Islet precursor cell (in vitro differentiated cells): ENCODE results near the gene CD300A.

Source experiments
- DNase-seq: peaks from one replicate; pipeline ENCODE4 v3.0.0-alpha.2; 2018

The CD300A gene

DNA sequence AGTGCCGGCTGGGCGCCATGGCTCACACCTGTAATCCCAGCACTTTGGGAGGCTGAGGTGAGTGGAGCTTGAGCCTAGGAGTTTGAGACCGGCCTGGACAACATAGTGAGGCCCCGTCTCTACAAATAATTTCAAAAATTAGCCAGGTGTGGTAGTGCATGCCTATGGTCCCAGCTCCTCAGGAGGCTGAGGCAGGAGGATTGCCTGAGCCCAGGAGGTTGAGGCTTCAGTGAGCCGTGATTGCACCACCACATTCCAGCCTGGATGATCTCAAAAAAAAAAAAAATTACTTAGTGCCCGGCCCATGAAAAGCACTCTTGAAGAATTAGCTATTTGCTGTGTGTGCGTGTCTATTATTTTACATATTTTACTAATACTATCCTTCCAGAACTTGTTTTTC, 24.9 kb upstream of the CD300A start:
- no peak for DNase-seq

DNA sequence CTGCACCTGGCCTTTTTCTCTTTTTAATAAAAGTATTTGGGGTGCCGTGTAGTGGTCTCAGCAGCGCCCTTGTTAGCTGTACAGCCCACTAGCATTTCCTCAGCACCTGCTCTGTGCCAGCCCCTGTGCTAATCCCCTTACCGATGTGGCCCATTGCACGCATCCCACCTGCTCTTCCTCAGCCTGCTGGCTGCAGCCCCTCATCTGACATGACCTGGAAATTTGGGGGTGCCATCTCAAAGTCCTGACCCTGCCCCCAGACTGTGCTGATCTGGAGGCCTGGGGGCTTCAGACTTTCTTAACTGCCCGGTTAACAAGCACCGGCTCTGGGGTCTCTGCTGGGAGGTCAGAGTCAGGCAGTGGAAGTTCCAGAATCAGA, 24.2 kb upstream of the CD300A start:
- no peak for DNase-seq

DNA sequence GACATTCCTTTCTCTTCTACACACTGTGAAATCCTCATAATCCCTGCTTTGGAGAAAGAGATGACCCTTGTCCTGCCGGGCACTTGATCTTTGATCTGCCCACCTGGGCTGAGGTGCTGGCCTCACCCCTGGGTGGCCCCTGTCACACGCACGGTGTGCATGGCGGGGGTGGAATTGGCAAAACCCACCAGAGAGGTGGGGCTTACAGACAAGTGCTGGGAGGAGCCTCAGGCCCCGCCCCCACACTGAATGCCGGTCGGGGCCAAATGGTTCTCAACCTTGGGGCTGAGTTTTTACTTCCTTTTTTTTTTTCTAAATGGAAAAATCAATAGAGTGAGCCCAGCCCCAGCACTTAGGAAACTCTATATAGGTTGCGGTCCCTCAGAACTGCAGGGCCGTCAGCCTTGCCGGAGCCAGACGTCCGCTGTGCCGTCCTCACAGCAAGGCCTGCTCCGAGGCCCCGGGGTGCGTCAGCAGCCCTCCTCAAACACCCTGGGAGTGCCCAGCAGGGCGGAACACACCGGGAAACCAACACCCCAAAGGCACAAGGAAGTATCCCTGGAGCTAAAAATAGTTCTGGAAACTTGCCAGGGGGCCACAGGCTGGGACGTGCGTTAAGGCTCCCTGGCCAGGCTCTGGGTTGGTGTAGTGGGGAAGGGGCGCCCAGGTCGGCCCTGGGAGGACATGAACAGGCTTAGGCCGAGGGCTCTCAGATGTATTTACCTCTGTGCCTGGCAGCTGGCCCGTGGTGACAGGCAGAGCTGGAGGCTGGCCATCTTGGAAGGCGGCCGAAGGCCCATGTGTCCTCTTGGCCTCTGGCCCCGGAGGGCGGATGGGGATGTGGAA, 23.5 kb upstream of the CD300A start:
- DNase-seq, result peak; percentile 62

DNA sequence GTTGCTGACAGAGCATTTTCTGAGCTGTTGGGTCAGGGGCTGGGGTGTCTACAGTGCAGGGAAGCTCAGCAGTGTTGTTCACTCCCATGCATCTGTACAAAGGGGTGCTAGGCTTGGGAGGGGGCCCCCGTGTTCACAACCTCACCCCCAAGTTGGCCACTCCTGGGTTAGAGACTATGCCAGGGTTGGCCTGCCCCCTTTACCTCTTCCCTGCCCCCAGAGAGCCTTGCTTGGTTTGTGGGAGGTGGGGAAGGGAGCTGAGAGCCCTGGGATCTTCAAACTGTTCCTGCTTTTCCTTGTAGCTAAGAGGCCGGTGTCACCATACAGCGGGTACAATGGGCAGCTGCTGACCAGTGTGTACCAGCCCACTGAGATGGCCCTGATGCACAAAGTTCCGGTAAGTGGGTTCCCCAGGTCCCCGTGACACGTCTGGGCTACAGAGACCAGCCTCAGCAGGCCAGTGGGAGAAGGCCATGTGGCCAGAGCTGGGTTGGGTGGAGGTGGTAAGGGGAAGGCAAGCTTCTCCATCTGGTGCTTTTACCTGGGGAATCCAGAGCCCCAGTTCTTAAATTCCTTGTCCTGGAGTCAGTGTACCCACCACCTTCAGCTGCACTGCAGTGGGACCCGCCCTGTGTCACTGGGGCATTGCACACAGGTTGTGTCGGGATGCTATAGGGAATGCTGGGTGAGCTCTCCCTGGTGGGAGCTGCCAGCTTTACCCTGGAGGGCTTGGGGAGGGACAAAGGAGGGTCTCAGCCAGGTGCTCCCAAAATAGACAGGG, 22.7 kb upstream of the CD300A start:
- no peak for DNase-seq

DNA sequence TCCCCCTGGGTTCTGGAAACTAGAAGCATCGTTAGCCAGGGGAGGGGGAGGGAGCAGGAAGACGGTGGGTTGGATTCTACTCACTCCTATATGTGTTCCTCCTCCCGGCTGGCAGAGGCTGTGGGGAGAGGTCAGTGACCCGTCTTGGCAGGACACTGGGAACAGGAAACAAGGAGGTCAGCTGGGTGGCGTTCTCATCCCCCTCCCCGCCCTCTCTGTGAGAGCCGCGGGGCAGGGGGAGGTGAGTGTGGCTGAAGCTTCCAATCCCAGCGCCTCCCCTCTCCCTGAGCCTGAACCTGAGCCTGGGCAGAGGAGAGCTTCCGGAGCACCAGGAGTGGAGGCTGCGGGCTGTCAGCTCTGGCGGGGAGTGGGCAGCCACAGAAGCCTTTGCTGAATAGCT, 22.0 kb upstream of the CD300A start:
- DNase-seq, result peak; percentile 57

DNA sequence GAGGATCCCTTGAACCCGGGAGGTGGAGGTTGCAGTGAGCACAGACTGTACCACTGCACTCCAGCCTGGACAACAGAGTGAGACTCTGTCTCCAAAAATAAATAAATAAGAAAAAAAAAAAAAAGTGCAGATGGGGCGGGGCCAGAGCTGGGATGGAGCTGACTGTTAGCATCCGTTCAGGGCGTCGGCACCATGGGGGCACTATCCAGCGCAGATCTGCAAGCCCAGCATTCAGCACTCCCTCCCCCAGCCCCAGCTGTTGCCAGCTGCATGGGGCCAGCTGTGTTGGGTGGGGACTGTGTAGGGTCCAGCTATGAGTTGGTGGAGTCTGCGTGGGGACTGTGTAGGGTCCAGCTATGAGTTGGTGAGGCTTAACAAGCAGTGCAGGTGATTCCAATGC, 21.3 kb upstream of the CD300A start:
- no peak for DNase-seq

DNA sequence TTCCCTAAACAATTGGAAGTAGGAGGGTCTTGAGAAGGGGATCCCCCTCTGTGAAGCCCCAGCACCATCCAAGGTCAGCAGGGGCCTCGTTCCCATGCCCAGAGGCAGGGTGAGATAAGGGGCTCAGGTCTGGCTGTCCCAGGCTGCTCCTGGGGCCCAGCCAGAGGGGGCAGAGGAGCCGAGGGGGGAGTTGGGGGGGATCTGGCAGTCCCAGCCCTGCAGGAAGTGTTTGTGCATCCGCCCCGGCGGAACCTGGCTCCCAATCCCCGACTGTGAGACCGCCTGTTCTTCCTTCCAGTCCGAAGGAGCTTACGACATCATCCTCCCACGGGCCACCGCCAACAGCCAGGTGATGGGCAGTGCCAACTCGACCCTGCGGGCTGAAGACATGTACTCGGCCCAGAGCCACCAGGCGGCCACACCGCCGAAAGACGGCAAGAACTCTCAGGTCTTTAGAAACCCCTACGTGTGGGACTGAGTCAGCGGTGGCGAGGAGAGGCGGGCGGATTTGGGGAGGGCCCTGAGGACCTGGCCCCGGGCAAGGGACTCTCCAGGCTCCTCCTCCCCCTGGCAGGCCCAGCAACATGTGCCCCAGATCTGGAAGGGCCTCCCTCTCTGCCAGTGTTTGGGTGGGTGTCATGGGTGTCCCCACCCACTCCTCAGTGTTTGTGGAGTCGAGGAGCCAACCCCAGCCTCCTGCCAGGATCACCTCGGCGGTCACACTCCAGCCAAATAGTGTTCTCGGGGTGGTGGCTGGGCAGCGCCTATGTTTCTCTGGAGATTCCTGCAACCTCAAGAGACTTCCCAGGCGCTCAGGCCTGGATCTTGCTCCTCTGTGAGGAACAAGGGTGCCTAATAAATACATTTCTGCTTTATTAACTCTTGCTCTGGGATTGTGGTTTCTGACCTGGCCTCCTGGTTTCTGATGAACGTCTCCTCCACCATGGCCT, 19.6 kb upstream of the CD300A start:
- DNase-seq, result no peak

DNA sequence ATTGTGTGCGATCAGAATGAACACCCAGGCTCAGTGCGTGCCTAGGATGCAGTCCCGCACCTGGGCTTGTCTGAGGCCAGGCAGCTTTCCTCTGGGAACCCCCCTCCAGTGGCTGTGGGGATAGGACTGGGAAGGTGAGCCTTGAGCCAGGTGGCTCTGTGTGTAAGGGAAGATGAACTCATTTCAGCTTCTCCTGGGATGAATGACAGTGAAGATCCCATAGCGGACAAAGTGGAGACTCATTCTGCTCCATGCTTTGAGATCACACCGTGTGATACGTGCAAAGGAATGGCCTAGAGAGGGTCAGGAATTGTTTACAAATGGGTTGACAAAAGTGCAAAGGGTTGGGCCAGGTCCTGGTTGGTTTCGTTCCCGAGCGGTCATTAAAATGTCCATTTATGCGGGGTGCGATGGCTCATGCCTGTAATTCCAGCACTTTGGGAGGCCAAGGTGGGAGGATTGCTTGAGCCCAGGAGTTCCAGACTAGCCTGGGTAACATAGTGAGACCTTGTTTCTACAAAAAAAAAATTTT, 18.7 kb upstream of the CD300A start:
- DNase-seq, result no peak

DNA sequence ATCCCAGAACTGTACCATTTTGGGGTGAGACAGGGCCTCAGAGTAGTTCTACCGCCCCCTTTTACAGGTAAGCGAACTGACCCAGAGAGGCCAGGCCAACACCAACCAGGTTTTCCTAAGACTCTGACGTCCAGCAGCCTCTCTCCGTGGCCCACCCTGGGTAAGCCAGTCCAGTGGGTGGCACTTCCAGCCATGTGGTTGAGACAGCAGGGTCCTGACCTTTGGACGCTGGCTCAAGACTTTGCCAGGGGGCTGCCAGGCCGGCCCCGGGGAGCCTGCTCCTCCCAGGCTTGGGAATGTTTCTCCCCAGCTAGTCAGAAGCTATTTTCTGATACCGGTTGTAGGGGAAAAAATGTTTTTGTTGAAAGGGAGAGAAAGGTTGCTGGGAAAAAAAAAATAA, 17.7 kb upstream of the CD300A start:
- no peak for DNase-seq

DNA sequence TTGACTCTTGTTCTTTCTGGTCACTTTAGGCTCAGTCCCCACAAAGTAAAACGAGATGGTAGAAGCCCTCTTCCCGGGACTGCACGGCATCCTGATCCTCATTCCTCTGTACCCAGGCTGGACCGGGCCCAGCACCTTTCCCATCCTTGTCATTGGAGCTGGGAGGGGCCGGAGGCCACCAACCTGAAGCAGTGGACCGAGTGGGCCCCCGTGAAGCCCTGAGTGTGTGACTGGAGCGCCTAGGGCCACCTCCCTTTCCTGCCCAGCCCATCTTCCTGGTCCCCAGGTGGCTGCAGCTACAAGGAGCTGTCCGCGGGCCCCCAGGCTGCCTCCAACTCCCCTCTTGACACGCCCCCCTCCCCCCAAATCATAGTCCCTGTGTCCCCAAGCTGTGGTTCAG, 17.1 kb upstream of the CD300A start:
- DNase-seq, result peak; percentile 48

DNA sequence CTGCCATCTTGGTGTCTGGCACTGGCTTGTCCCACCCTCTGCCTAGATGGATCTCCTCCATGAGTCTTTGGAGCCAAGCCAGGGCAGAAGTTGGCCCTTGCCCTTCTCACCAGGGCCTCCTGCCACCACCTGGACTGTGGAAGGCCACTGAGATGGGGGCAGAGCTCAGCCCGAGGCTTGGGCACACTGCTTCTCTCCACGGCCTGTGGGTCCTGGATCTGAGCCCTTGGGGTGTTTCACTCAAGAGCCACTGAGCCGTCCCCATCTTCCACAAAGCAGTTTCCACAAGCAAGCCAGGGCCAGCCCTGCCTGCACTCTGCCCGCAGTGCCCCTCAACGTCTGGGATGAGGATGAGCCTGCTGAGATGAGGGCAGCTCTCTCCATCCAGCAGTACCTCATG, 16.7 kb upstream of the CD300A start:
- DNase-seq, result no peak

DNA sequence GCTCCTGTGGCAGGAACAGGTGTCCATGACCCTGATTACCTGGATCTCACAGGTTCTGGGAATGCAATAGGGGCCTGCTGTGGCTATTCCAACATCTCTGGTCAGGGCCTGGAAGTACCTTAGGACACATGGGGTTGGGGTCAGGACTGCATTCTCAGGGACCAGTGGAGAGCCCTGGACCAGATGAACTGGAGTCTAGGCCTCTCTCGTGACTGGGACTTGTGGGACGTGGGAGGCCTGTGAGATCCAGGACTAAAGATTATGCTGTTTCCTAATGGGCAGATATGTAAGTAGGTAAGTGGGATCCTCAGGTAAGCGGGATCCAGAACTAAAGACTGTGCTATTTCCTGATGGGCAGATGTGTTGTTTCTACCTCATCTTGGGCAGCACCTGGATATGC, 16.2 kb upstream of the CD300A start:
- DNase-seq, result peak; percentile 53

DNA sequence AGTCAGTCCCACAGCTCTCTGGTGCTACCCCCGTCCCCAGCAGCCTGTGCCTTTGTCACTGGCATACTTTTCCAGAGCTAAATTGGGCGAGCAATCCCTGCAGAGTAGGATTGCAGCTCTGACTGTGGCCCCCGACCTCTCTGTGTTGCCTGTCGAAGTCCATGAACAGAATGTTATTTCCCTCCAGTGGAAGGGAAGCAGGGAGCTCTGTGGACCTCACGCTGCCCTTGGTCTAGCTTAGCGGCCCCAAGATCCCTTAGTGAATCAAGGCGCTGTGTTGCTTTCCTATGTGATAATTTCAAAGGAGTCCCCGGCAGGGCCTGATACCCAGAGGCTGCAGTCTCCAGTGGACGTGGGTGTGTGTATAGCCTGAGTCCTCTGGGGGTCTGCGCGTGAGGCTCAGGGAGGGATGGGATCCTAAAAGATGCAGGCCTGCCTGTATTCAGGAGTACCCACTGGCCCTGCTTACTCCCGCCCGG, 15.5 kb upstream of the CD300A start:
- peak; percentile 55 for DNase-seq

DNA sequence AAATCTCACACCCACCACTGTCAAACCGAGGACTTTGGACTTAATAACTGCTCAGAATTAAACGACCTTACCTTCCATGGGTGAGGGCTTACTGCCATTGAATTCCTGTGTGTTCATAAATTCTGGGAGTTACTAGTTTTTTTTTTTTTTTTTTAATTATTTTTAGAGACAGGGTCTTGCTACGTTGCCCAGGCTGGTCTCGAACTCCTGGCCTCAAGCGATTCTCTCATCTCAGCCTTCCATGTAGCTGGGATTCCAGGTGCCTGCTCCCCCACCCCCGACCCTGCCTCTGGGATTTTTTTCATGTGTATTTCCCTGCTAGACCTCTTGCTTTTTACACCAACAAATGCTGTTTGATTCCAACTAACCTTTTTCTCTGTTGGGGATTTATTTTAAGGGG, 14.9 kb upstream of the CD300A start:
- no peak for DNase-seq

DNA sequence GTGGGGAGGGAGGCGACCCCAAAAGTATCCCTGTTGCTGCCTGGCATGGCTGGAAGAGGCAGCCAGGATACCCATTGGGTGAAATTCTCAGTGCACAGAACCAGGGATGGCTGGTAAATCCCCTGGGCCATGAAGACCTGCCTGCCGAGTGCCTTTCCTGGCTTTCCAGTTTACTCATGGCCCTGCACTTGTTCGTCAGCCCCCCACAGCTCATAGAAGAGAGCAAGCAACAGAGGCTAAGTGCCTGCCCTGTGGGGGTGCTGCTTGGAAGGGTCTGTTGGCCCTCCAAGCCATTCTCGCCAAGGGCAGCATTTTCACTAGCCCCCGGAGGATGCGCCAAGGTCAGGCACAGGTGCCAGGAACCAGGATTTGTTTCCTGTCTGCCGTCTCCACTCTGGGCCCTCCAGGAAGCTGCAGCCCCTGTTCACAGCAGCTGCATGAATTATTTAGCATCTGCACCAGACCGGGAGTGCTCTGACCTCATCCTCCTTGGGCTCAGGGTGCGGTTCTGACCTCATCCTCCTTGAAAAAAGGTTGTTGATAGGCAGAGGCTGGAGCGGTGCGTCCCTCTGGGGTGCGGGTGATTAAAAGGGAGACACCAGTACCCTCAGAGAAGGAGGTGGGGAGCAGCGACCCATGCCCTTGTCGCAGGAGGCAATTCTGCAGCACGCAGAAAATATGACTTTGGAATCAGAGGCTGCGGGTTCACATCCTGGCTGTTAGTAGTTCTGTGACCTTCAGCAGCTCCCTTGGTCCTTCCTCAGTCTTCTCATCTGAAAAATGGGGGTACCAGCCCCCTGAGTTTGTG, 14.2 kb upstream of the CD300A start:
- peak; percentile 72 for DNase-seq

DNA sequence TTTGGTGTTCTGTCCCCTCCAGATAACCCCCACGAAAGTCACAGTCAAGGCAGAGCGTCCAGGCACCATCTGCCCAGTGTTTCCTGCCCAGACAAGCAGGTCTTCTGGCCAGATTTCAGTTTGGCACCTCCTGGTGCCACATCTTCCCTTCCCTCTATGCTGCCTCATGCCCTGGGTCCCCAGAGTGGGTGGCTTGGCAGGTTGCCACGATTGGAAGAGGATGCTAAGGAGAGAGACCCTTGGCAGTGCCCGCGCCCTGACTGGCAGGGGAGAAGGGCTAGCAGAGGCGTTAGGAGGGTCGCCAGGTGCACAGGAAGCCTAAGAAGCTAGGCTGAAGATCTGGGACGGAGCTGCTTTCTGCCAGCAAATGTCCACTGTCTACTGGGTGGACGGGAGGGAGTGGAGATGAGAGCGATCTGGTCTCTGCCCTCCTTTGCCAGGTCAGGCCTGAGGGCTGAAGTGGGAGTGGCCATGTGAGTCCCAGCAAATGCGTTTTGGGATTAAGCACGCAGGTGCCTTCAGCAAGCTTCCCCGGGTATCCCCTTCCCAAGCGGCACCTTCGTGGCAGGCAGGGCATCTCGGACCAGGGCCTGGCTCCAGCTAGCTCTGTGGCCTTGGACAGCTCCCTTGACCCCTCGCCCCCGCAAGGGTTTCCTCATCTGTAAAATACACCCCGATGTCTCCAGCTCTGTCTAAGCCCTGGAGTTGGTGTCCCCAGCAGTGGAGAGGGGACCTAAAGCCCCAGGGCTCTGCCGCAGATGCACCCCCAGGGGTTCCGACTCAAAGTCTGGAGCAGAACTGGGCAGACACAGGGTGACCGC, 13.4 kb upstream of the CD300A start:
- DNase-seq, result peak; percentile 77

DNA sequence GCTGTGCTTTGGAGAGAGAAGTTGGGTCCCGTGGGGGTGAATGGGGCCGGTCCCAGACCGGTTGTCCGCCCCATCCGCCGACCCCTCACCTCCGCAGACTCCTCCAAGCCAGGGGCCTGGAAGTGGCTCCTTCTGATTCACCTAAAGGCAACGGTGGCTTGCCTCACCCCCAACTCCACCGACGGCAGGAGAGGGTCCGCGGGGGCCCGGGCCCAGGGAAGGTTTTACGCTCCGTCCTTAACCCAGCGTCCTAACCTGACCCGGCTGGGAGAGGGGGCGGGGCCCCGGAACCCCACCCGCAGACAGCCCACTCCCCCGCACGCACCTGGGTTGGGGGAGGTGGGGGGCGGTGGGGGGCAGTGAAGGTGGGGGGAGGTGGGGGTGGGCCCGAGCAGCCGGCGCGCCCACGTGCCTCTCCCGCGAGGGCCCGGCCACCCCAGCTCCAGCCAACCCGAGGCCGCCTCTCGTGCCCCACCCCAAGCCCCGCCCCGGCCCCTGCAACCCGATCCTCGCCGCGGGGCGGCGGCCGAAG, 12.7 kb upstream of the CD300A start:
- DNase-seq, result no peak

DNA sequence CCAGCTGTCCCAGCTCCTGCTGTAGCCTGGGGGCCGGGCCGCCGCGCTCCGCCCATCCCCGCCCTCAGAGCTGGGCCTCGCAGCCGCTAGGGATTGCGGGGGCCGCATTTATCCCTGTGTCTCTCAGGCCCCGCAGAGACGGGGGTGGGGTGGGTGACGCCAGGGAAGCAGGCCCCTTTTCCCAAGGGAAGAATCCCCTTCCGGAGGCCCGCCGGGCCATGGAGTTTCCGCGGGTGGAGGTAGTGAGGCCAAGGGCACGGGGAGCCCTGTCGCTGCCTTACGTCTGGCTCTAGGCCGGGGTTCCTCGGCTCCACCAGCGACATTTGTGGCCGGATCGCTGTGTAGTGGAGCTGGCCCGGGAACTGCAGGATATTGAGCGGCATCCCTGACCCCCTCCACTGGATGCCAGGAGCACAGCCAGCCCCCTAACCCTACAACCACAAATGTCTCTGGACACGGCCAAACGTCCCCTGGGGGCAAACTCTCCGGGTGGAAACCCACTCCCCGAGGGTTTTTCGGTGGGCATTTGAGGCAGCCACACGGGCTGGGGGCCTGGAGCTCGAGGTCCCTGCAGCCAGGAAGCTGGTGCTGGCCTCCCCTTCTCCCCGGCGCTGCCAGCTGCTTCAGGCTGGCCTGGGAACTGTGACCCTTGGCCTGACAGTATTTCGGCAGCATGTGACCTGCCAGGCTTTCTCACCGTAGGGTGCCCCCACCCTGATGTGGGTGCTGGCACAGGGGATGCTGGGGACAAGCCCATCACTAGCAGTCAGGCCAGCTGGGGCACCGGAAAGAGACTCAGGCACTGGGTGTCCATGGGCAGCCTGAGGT, 12.0 kb upstream of the CD300A start:
- peak; percentile 98 for DNase-seq

DNA sequence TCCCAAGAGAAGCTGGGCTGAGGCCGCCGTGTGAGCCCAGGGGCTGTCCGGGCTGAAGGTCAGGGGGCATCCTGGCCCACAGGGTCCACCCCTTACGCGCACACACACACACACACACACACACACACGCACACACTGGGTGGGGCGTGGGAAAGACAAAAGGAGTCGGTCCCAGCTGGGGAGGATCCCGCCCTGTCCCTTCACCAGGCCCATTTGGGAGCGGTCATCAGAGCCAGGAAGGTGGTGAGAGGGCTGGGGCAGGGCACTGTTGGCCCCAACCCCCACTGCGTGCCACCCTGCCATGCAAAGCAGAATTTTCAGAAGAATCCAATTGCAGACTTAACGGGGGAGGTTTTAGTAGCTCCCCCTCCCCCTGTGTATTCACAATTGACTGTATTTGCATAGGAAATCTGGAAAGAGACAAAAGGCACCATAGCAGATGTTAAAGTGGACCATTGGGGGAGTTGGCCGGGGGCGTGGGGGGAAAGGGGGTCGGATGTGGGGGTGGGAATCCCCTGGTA, 11.3 kb upstream of the CD300A start:
- peak; percentile 60 for DNase-seq

DNA sequence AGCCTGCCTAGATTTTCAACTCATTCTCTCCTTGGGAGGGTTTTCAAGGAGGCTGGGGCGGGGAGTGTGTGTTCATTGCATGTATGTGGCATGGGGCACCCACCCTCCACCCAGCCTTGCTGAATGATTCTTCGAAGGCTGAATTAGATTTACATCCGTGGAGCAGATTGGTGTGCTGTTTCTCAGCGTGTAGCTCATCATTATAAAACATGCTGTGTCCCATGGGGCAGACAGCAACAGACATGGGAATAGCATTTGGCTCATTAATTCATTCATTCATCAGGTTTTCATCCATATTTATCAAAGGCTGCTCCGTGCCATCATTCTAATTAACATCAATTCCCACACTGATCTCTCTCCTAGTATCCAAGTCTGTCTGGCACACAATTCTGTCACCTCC, 10.6 kb upstream of the CD300A start:
- DNase-seq, result no peak
